ENCODE data around the gene CFAP299.
A peak's percentile ranks its signal among the peaks of the same experiment; 100 is the strongest.

CFAP299 gene

GRCh38 chr4:80526697-80527096 is 191.2 kb downstream of the CFAP299 start:
- no peak for DNase-seq

GRCh38 chr4:80529026-80529425 is 193.5 kb downstream of the CFAP299 start:
- DNase-seq: no peak

GRCh38 chr4:80532674-80533333 is 197.3 kb downstream of the CFAP299 start:
- DNase-seq: no peak

GRCh38 chr4:80535551-80535950 is 200.0 kb downstream of the CFAP299 start:
- no peak for DNase-seq

- no peak for DNase-seq
Measured at GRCh38 chr4:80538276-80538926, 202.9 kb downstream of the CFAP299 start.

GRCh38 chr4:80539190-80539589 is 203.7 kb downstream of the CFAP299 start:
- DNase-seq: no peak

- DNase-seq: no peak
Measured at GRCh38 chr4:80540349-80540748, 204.8 kb downstream of the CFAP299 start.

- DNase-seq: no peak
Measured at GRCh38 chr4:80540785-80541469, 205.4 kb downstream of the CFAP299 start.

- no peak for DNase-seq
Measured at GRCh38 chr4:80542747-80543146, 207.2 kb downstream of the CFAP299 start.

- DNase-seq: no peak
Measured at GRCh38 chr4:80560337-80560736, 224.8 kb downstream of the CFAP299 start.

- DNase-seq: no peak
Measured at GRCh38 chr4:80566203-80566872, 230.8 kb downstream of the CFAP299 start.

- DNase-seq: no peak
Measured at GRCh38 chr4:80568891-80569290, 233.4 kb downstream of the CFAP299 start.

- peak; percentile 2 for DNase-seq
Measured at GRCh38 chr4:80576796-80577195, 241.3 kb downstream of the CFAP299 start.

GRCh38 chr4:80578001-80578400 is 242.5 kb downstream of the CFAP299 start:
- no peak for DNase-seq

- DNase-seq: no peak
Measured at GRCh38 chr4:80585542-80585941, 250.0 kb downstream of the CFAP299 start.

- DNase-seq: no peak
Measured at GRCh38 chr4:80586716-80587115, 251.2 kb downstream of the CFAP299 start.

- no peak for DNase-seq
Measured at GRCh38 chr4:80587871-80588385, 252.4 kb downstream of the CFAP299 start.

GRCh38 chr4:80592950-80593349 is 257.4 kb downstream of the CFAP299 start:
- no peak for DNase-seq

GRCh38 chr4:80594701-80595100 is 259.2 kb downstream of the CFAP299 start:
- DNase-seq: peak; percentile 7

GRCh38 chr4:80608281-80608980 is 272.9 kb downstream of the CFAP299 start:
- peak; percentile 19 for DNase-seq

GRCh38 chr4:80610199-80610598 is 274.7 kb downstream of the CFAP299 start:
- DNase-seq: no peak

All from fibroblast of skin of scalp (primary cell).